HEK293 (cell line): ENCODE results near the gene OXSR1.

Experiments
- CTCF ChIA-PET: fragments of 350-600 bp; formaldehyde crosslinking; extraction: SDS; loops from one replicate; lab custom pipeline; 2021; ENCODE audit warnings: antibody characterized with exemption; lab: Yijun Ruan, JAX
- POLR2A ChIA-PET: fragments of 300-600 bp; formaldehyde crosslinking; extraction: SDS; loops from one replicate; lab custom pipeline; 2020; ENCODE audit warnings: antibody characterized with exemption, inconsistent platforms; lab: Yijun Ruan, JAX
- H3K27ac ChIP-seq: fragments of 200-500 bp; sonication (Bioruptor generic); 2 replicates; pipeline ENCODE4 v1.5.1; 2014; ENCODE audit warnings: low read depth, low read length, control low read depth, inconsistent platforms; ENCODE audit errors: extremely low read depth
- H3K36me3 ChIP-seq, 2 experiments: fragments of 200-500 bp in 1 of 2; sonication (Bioruptor generic) in 1 of 2; 1 replicate in 1 of 2; 2 replicates in 1 of 2; pipeline ENCODE4 v1.5.1; 2014 to 2017; ENCODE audit warnings: inconsistent platforms in 2 of 2, low read length in 2 of 2; ENCODE audit not compliant: control insufficient read depth in 2 of 2, insufficient read depth in 1 of 2
- H3K4me1 ChIP-seq: fragments of 200-500 bp; sonication (Bioruptor generic); 2 replicates; pipeline ENCODE4 v1.5.1; 2014; ENCODE audit warnings: mild to moderate bottlenecking, low read length, inconsistent platforms; ENCODE audit not compliant: control insufficient read depth, insufficient read depth
- H3K4me3 ChIP-seq: 2 replicates; pipeline ENCODE4 v1.5.1; 2011; ENCODE audit warnings: low read depth, mild to moderate bottlenecking, control low read depth, low read length, moderate library complexity
- H3K9me3 ChIP-seq: fragments of 200-500 bp; sonication (Bioruptor generic); 2 replicates; pipeline ENCODE4 v1.5.1; 2014; ENCODE audit warnings: low read depth, low read length, inconsistent platforms; ENCODE audit not compliant: control insufficient read depth, insufficient read depth
- CTCF ChIP-seq: fragments of 450-650 bp; formaldehyde crosslinking; IDR thresholded peaks from 2 replicates; pipeline ENCODE4 v1.5.1; 2016; ENCODE audit warnings: missing biosample characterization, missing genetic modification characterization
- GLI4 ChIP-seq: fragments of 450-650 bp; formaldehyde crosslinking; IDR thresholded peaks from 2 replicates; pipeline ENCODE4 v1.5.1; 2016; ENCODE audit warnings: missing biosample characterization, missing genetic modification characterization
- KLF10 ChIP-seq: fragments of 450-650 bp; IDR thresholded peaks from 2 replicates; pipeline ENCODE4 v1.5.1; 2018; ENCODE audit warnings: missing biosample characterization, mild to moderate bottlenecking, missing genetic modification characterization
- KLF16 ChIP-seq: fragments of 450-650 bp; formaldehyde crosslinking; IDR thresholded peaks from 2 replicates; pipeline ENCODE4 v1.5.1; 2017; ENCODE audit warnings: missing biosample characterization, missing genetic modification characterization
- OVOL3 ChIP-seq: fragments of 450-650 bp; formaldehyde crosslinking; IDR thresholded peaks from 2 replicates; pipeline ENCODE4 v1.5.1; 2016; ENCODE audit warnings: missing biosample characterization, missing genetic modification characterization
- SETDB1 ChIP-seq: IDR thresholded peaks from one replicate; pipeline ENCODE4 v1.6.1; 2017; ENCODE audit warnings: mild to moderate bottlenecking, low read length, moderate library complexity, mixed read lengths; ENCODE audit not compliant: insufficient read length
- SP7 ChIP-seq: fragments of 450-650 bp; formaldehyde crosslinking; IDR thresholded peaks from 2 replicates; pipeline ENCODE4 v1.5.1; 2016; ENCODE audit warnings: missing biosample characterization, missing genetic modification characterization
- TRIM28 ChIP-seq: IDR thresholded peaks from 2 replicates; pipeline ENCODE4 v1.6.1; 2011; ENCODE audit warnings: low read length, control low read depth, borderline replicate concordance
- ZFP41 ChIP-seq: fragments of 450-650 bp; formaldehyde crosslinking; IDR thresholded peaks from 2 replicates; pipeline ENCODE4 v1.5.1; 2016; ENCODE audit warnings: missing biosample characterization, missing genetic modification characterization, borderline replicate concordance
- ZNF121 ChIP-seq: fragments of 450-650 bp; formaldehyde crosslinking; IDR thresholded peaks from 2 replicates; pipeline ENCODE4 v1.5.1; 2016; ENCODE audit warnings: missing biosample characterization, missing genetic modification characterization
- ZNF19 ChIP-seq: fragments of 450-650 bp; formaldehyde crosslinking; IDR thresholded peaks from 2 replicates; pipeline ENCODE4; 2016; ENCODE audit warnings: missing biosample characterization, missing genetic modification characterization, low read depth
- ZNF362 ChIP-seq: fragments of 450-650 bp; formaldehyde crosslinking; IDR thresholded peaks from 2 replicates; pipeline ENCODE4 v1.5.1; 2016; ENCODE audit warnings: missing biosample characterization, missing genetic modification characterization
- ZNF391 ChIP-seq: fragments of 450-650 bp; formaldehyde crosslinking; IDR thresholded peaks from 2 replicates; pipeline ENCODE4 v1.5.1; 2016; ENCODE audit warnings: low read depth, missing biosample characterization, missing genetic modification characterization, borderline replicate concordance
- ZNF529 ChIP-seq: fragments of 450-650 bp; formaldehyde crosslinking; IDR thresholded peaks from 2 replicates; pipeline ENCODE4 v1.5.1; 2017; ENCODE audit warnings: missing genetic modification characterization, missing biosample characterization; ENCODE audit not compliant: insufficient replicate concordance
- ZNF555 ChIP-seq: fragments of 450-650 bp; formaldehyde crosslinking; conservative IDR thresholded peaks from 2 replicates; pipeline ENCODE4 v1.5.1; 2017; ENCODE audit warnings: missing biosample characterization, mild to moderate bottlenecking, missing genetic modification characterization, inconsistent platforms
- ZNF585B ChIP-seq: fragments of 450-650 bp; formaldehyde crosslinking; IDR thresholded peaks from 2 replicates; pipeline ENCODE4 v1.5.1; 2016; ENCODE audit warnings: missing biosample characterization, missing genetic modification characterization
- ZNF600 ChIP-seq: fragments of 450-650 bp; formaldehyde crosslinking; IDR thresholded peaks from 2 replicates; pipeline ENCODE4 v1.5.1; 2016; ENCODE audit warnings: missing biosample characterization, missing genetic modification characterization
- ZNF660 ChIP-seq: fragments of 450-650 bp; IDR thresholded peaks from 2 replicates; pipeline ENCODE4 v1.5.1; 2018; ENCODE audit warnings: missing biosample characterization, mild to moderate bottlenecking, missing genetic modification characterization
- ZNF670 ChIP-seq: fragments of 450-650 bp; formaldehyde crosslinking; IDR thresholded peaks from 2 replicates; pipeline ENCODE4 v1.5.1; 2016; ENCODE audit warnings: missing biosample characterization, missing genetic modification characterization, low read depth
- ZNF692 ChIP-seq: fragments of 450-650 bp; formaldehyde crosslinking; IDR thresholded peaks from 2 replicates; pipeline ENCODE4 v1.5.1; 2016; ENCODE audit warnings: missing biosample characterization, missing genetic modification characterization
- ZNF785 ChIP-seq: fragments of 450-650 bp; formaldehyde crosslinking; IDR thresholded peaks from 2 replicates; pipeline ENCODE4 v1.5.1; 2016; ENCODE audit warnings: missing biosample characterization, missing genetic modification characterization
- ZSCAN23 ChIP-seq: fragments of 450-650 bp; formaldehyde crosslinking; IDR thresholded peaks from 2 replicates; pipeline ENCODE4 v1.5.1; 2016; ENCODE audit warnings: missing biosample characterization, missing genetic modification characterization
- ZSCAN4 ChIP-seq: fragments of 450-650 bp; formaldehyde crosslinking; IDR thresholded peaks from 2 replicates; pipeline ENCODE4 v1.5.1; 2017; ENCODE audit warnings: missing biosample characterization, missing genetic modification characterization

Gene OXSR1

GRCh38 chr3:38130631-38131065 lies 34.7 kb upstream of the OXSR1 start:
- Histone ChIP-seq H3K36me3 (peaks cover 4 to 94% of the 10 kb centered on the region in 2 experiments), H3K4me1 (no peaks in the 10 kb centered on the region), H3K27ac (no peak overlapping the region), H3K9me3 (no peaks in the 10 kb centered on the region), H3K4me3 (no peak overlapping the region)
- TF ChIP-seq TRIM28 (no peak), ZNF529 (tag by site-specific recombination) (no peak), ZSCAN4 (tag by site-specific recombination) (no peak), ZNF121 (tag by site-specific recombination) (no peak), SETDB1 (no peak), ZNF670 (tag by site-specific recombination) (no peak), KLF10 (tag by site-specific recombination) (no peak), ZNF692 (tag by site-specific recombination) (no peak), ZFP41 (tag by site-specific recombination) (no peak), ZNF555 (tag by site-specific recombination) (no peak), ZSCAN23 (tag by site-specific recombination) (no peak), ZNF19 (no peak), KLF16 (tag by site-specific recombination) (no peak), ZNF585B (no peak)
- ChIA-PET CTCF (interaction anchor here (0.6 to 1.1 kb wide), 3 partner anchors 33 to 325 kb away, joined by 3 to 4 read pairs (median 3); no protein-coding TSS in a partner anchor), POLR2A (no interaction called here)

- no peaks in the 10 kb centered on the region for H3K9me3 ChIP-seq
- peaks cover 4 to 82% of the 10 kb centered on the region in 2 experiments for H3K36me3 ChIP-seq
- no peak overlapping the region for H3K27ac ChIP-seq
- no peak overlapping the region for H3K4me3 ChIP-seq
- TF ChIP-seq GLI4 (no peak), OVOL3 (tag by site-specific recombination) (no peak), ZNF362 (tag by site-specific recombination) (no peak), ZNF785 (tag by site-specific recombination) (no peak), CTCF (no peak), ZNF600 (no peak), ZNF660 (no peak), KLF10 (tag by site-specific recombination) (no peak), ZNF529 (tag by site-specific recombination) (no peak), ZNF391 (tag by site-specific recombination) (no peak), SP7 (no peak)
- TF ChIP-seq, all 188 proteins: peak for 0
- POLR2A ChIA-PET: no interaction called here
- CTCF ChIA-PET: interaction anchor here (0.6 to 1.9 kb wide), 4 partner anchors 115 to 215 kb away, joined by 3 to 6 read pairs (median 4); partner anchors contain the start of gene XYLB
- no peaks in the 10 kb centered on the region for H3K4me1 ChIP-seq
Observed at GRCh38 chr3:38131621-38132369, 33.5 kb upstream of the OXSR1 start.
